ENCODE measurements around the gene TCF20. TPM values are rescaled to one million over a fixed set of nuclear protein-coding genes. Genes with fewer than 3 reads are reported as not detected.

Gene TCF20
- total RNA-seq, 1 donor from 2014 or later = 52.4 TPM

DNA sequence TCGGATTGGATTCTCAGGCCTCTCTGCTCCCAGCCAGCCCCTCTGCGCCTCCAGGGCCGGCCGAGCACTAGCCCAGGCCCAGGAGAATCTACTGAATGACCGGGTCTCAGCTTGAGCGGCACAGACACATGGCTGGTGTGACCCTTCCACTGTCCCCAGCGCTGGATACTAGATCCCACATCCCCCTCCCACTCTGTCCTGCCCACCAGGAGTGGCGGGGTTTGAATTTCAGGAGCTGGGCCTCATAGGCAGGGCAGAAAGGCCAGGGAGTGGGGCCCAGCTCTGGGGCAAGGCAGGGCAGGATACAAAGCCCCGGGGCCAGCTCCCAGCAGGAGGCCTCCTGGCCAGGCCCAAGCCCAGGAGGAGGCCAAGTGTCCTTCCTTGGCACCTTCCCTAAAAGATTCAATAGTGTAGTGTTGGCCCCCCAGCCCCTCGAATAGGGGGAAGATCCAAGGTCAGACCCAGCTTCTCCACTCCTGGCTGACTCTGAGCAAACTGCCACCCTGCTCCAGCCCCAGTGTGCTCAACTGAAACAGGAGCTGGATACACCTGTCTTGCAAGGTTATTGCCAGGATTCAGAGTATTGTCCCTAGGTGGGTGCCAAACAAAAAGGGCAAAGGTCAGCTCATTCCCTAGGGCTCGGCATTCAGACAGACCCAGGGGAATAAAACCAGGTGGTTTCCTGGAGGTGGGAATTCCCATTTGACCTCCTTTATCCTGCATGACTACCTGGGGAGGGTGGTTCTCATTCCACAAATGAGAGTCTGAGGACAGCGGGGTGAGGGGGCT is 22.5 kb upstream of the TCF20 start:
- TF ChIP-seq, protein P1, sequence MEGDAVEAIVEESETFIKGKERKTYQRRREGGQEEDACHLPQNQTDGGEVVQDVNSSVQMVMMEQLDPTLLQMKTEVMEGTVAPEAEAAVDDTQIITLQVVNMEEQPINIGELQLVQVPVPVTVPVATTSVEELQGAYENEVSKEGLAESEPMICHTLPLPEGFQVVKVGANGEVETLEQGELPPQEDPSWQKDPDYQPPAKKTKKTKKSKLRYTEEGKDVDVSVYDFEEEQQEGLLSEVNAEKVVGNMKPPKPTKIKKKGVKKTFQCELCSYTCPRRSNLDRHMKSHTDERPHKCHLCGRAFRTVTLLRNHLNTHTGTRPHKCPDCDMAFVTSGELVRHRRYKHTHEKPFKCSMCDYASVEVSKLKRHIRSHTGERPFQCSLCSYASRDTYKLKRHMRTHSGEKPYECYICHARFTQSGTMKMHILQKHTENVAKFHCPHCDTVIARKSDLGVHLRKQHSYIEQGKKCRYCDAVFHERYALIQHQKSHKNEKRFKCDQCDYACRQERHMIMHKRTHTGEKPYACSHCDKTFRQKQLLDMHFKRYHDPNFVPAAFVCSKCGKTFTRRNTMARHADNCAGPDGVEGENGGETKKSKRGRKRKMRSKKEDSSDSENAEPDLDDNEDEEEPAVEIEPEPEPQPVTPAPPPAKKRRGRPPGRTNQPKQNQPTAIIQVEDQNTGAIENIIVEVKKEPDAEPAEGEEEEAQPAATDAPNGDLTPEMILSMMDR (IDR thresholded peaks at IDR 0.05; ENCODE audit: insufficient read depth, low read length, poor library complexity, severe bottlenecking) = no peak
- Histone ChIP-seq H3K36me3 (ENCODE audit: control insufficient read depth, insufficient read depth, low read length) (no peaks in the 10 kb centered on the region), H3K27me3 (ENCODE audit: control insufficient read depth, insufficient read depth, low read length) (peaks cover 13% of the 10 kb centered on the region), H3K4me3 (ENCODE audit: low read depth, low read length) (no peak overlapping the region)
- no peak for DNase-seq (ENCODE audit: low read depth)

DNA sequence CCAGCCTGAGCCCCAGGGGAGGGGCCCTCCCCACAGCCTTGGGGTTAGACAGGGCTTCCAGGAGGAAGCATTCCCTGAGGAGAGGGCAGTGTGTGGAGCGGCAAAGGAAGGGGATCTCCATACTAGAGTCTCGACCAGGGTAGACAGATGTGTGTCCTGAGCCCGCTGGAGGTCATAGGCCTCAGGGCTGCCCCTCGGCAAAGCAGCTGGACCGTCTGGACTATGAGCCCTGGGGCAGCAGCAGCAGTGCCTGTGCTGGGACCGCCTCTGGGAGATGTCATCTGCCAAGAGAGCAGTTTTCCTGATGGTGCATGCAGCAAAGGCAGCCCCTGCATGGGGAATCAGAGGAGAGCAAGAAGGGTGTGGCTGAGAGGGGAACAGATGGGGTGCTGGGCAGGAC is 20.8 kb upstream of the TCF20 start:
- H3K4me3 ChIP-seq (ENCODE audit: low read depth, low read length) = no peak overlapping the region
- TF ChIP-seq, protein P1 (IDR thresholded peaks at IDR 0.05; ENCODE audit: insufficient read depth, low read length, poor library complexity, severe bottlenecking) = no peak
- H3K27me3 ChIP-seq (ENCODE audit: control insufficient read depth, insufficient read depth, low read length) = peaks cover 13% of the 10 kb centered on the region
- H3K36me3 ChIP-seq (ENCODE audit: control insufficient read depth, insufficient read depth, low read length) = no peaks in the 10 kb centered on the region
- no peak for DNase-seq (ENCODE audit: low read depth)

DNA sequence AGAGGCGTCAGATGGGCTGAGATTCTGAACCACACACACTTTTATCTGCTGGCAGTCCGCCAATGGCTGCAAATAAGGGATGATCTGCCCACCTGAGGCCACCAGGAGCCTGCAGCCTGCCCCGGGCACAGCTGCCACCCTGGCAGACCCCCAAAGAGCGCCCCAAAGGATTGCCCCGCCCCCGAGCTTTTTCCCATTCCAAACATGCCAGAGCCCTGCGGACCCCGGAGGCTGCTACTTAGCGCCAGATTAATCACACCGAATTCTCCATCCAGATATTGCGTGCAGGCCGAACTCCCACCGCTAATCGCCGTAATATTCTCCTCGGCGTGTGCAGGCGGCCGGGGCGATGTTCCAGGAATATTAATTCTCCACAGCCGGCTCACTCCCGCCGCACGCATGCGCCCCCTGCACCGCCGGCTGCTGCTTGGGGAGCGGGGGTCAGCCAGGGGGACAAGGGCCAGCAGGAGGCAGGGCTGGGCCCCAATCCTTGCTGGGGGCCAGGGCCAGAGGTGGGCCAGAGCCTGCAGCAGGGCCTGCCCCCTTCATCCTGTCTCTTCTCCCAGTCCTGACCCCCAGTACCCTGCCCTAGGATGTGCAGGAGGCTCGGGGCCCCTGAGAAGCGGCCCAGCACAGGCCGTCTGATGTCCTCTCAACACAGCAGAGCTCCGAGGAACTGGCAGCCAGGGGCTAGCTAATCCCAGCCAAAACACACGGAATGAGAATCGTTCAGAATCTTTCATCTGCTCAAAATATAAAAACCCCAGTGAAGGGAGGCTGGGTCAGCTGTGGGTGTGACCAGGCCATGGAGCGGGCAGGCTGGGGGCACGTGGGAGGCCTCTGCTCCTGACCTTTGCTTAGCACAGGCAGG is 19.5 kb upstream of the TCF20 start:
- no peak for DNase-seq (ENCODE audit: low read depth)
- Histone ChIP-seq H3K4me3 (ENCODE audit: low read depth, low read length) (no peak overlapping the region), H3K36me3 (ENCODE audit: control insufficient read depth, insufficient read depth, low read length) (no peaks in the 10 kb centered on the region), H3K27me3 (ENCODE audit: control insufficient read depth, insufficient read depth, low read length) (peaks cover 16% of the 10 kb centered on the region)
- TF ChIP-seq, protein P1 (IDR thresholded peaks at IDR 0.05; ENCODE audit: insufficient read depth, low read length, poor library complexity, severe bottlenecking) = no peak

DNA sequence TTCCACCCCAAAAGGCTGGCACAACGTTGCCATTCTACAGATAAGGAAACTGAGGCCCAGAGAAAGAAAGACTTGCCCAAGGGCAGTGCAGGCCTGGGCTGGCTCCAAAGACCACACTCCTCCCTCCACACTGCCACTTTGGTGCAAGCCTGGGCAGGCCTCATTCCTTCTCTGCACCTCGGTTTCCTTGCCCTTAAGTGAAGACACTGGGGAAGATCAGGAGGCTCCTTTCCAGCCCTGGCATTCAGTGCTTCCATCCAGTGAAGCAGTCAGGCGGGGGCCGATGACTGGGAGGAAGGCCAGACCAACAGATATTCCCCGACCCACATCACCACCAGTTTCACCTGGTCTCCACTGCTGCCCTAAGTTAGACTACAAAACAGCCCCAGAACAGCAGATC is 18.3 kb upstream of the TCF20 start:
- TF ChIP-seq, protein P1 (IDR thresholded peaks at IDR 0.05; ENCODE audit: insufficient read depth, low read length, poor library complexity, severe bottlenecking) = no peak
- Histone ChIP-seq H3K36me3 (ENCODE audit: control insufficient read depth, insufficient read depth, low read length) (no peaks in the 10 kb centered on the region), H3K4me3 (ENCODE audit: low read depth, low read length) (no peak overlapping the region), H3K27me3 (ENCODE audit: control insufficient read depth, insufficient read depth, low read length) (peaks cover 24% of the 10 kb centered on the region)
- DNase-seq (ENCODE audit: low read depth) = no peak

DNA sequence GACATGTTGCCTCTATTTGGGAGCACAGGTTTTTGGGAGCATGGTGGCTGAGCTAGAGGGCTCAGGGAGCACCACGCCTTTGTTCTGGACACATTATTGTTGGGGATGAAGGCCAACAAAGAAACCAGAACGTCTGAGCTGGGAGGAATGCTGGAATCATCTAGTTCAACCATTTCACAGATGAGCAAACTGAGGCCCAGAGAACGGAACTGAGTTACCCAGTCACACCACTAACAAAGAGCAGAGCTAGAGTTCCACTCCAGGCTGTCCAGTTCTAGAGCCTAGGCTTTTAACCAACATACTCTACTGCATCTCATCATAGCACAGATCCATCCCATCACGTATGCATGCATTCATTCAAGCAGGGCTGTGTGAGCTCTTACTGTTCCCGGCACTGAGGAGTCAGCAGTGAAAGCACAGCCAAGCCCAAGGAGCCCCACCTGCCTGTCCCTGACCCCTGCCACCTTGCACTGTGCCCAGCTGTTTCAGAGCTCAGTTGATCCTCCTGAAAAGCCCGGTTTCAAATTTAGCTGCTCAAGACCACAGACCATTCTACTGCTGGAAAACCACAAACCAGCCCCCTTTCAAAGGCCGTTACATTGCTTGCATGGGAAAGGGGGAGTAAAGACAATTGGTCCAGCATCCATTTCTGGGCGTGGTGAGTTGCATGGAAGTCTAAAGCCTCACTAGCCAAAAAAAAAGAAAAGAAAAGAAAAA is 16.9 kb upstream of the TCF20 start:
- no peaks in the 10 kb centered on the region for H3K36me3 ChIP-seq (ENCODE audit: control insufficient read depth, insufficient read depth, low read length)
- DNase-seq (ENCODE audit: low read depth) = no peak
- no peak overlapping the region for H3K4me3 ChIP-seq (ENCODE audit: low read depth, low read length)
- TF ChIP-seq, protein P1 (IDR thresholded peaks at IDR 0.05; ENCODE audit: insufficient read depth, low read length, poor library complexity, severe bottlenecking) = no peak
- H3K27me3 ChIP-seq (ENCODE audit: control insufficient read depth, insufficient read depth, low read length) = peaks cover 37% of the 10 kb centered on the region

Measured in kidney epithelial cell (primary cell).